H1 (cell line): Measurements from ENCODE around the gene AMN1. TPM values are rescaled to one million over a fixed set of nuclear protein-coding genes. Genes with fewer than 3 reads are reported as not detected.

ENCODE experiments used
- polyA plus RNA-seq, 7 experiments: library from polyadenylated mRNA; depleted of rRNA in 3 of 7; stranded (reverse) in 5 of 7; unstranded in 2 of 7; fragments of >200 nt in 5 of 7; fragments of 200-250 nt in 2 of 7; gene quantifications; 1 replicate in 5 of 7; 2 replicates in 1 of 7; 4 replicates in 1 of 7; pipeline versions ENCODE4 v1.2.1 to v1.2.3, GENCODE V29; 2011 to 2013; ENCODE audit warnings: missing spikeins in 2 of 7, mixed read lengths in 2 of 7
- small RNA-seq: library from polyadenylated mRNA; stranded (forward); fragments of <200 nt; extraction: miRNeasy Mini kit (QIAGEN cat#:217004); gene quantifications from one replicate; pipeline ENCODE3, GENCODE V24; 2013; ENCODE audit not compliant: insufficient read depth
- total RNA-seq: library from RNA; stranded (reverse); fragmentation: NEBNext Ultra II Directional; extraction: Animal tissue kit (Norgen Biotek cat#: 25700); gene quantifications from 2 replicates; pipeline ENCODE4 v1.2.1, GENCODE V29; 2021

The AMN1 gene
- total and polyA plus RNA-seq, 2 of the 8 experiments (the other 6 are each of a cell fraction or from before 2014, with no cell fraction given) = 7.5 to 13.8 TPM

Small RNA genes lying within 50 kb of the gene (small RNA-seq; reads per million reads assigned to genes)
- gene AC023157.2 = not detected

Other genes with a start within 250 kb of the AMN1 start
- gene DENND5B, start 137.9 kb downstream of the AMN1 start, total RNA-seq = 16.2 and 20.2 TPM in 2 replicates
- gene DENND5B, start 137.9 kb downstream of the AMN1 start, polyA plus RNA-seq (2011; rRNA removed) = 7.8 and 13.4 TPM in 2 replicates
- 1.1 and 1.7 TPM in 2 replicates for gene ETFBKMT, start 69.3 kb downstream of the AMN1 start, total RNA-seq
- gene ETFBKMT, start 69.3 kb downstream of the AMN1 start, polyA plus RNA-seq (2011; rRNA removed) = 0.59 and 0.69 TPM in 2 replicates
- 116 and 128 TPM in 2 replicates for gene RESF1, start 230.4 kb upstream of the AMN1 start, total RNA-seq
- 49.4 and 64.3 TPM in 2 replicates for gene RESF1, start 230.4 kb upstream of the AMN1 start, polyA plus RNA-seq (2011; rRNA removed)